Karpas-422 (cell line): ENCODE measurements around the gene ZSCAN5C. TPM values are rescaled to one million over a fixed set of nuclear protein-coding genes. Genes with fewer than 3 reads are reported as not detected.
"Not testable (repeated sequence)": the region's sequence is repeated elsewhere in the genome, so short reads cannot be mapped to it uniquely, and the experiment has no call there.

ENCODE experiments used
- DNase-seq: peaks from one replicate; pipeline ENCODE4 v3.0.0-alpha.2; 2015
- H2AFZ ChIP-seq: fragments of 200-600 bp; sonication (generic); 2 replicates; pipeline ENCODE4 v1.6.1; 2014; ENCODE audit warnings: antibody characterized with exemption, low read length, mixed read lengths
- H3K27ac ChIP-seq: fragments of 200-600 bp; sonication (generic); 2 replicates; pipeline ENCODE4 v1.5.1; 2014; ENCODE audit warnings: mild to moderate bottlenecking, low read length, moderate library complexity
- H3K27me3 ChIP-seq: fragments of 200-600 bp; sonication (generic); 2 replicates; pipeline ENCODE4 v1.6.1; 2014; ENCODE audit warnings: low read length, mixed read lengths
- H3K36me3 ChIP-seq: fragments of 200-600 bp; sonication (generic); 2 replicates; pipeline ENCODE4 v1.6.1; 2014; ENCODE audit warnings: low read length, mixed read lengths; ENCODE audit not compliant: insufficient read depth
- H3K4me1 ChIP-seq: fragments of 200-600 bp; sonication (generic); 2 replicates; pipeline ENCODE4 v1.6.1; 2014; ENCODE audit warnings: mild to moderate bottlenecking, low read length, mixed read lengths
- H3K4me2 ChIP-seq: fragments of 200-600 bp; sonication (generic); 2 replicates; pipeline ENCODE4 v1.6.1; 2014; ENCODE audit warnings: low read length, low read depth, mild to moderate bottlenecking; ENCODE audit not compliant: poor library complexity, severe bottlenecking
- H3K4me3 ChIP-seq: fragments of 200-600 bp; sonication (generic); 2 replicates; pipeline ENCODE4 v1.5.1; 2014; ENCODE audit warnings: mild to moderate bottlenecking, antibody characterized with exemption, low read length, mixed read lengths
- H3K79me2 ChIP-seq: fragments of 200-600 bp; sonication (generic); 2 replicates; pipeline ENCODE4 v1.6.1; 2014; ENCODE audit warnings: mild to moderate bottlenecking, low read length, mixed read lengths
- H3K9ac ChIP-seq: fragments of 200-600 bp; sonication (generic); 2 replicates; pipeline ENCODE4 v1.6.0; 2014; ENCODE audit warnings: low read length
- H3K9me2 ChIP-seq: fragments of 200-600 bp; sonication (generic), shearing (Covaris generic); replicated peaks from 2 replicates; pipeline ENCODE4 v1.6.0; 2014; ENCODE audit warnings: mild to moderate bottlenecking, low read length, moderate library complexity; ENCODE audit not compliant: insufficient read depth
- H3K9me3 ChIP-seq: fragments of 300-700, 200-600 bp; sonication (generic); 2 replicates; pipeline ENCODE4 v1.6.1; 2014; ENCODE audit warnings: low read length, mixed read lengths
- H4K20me1 ChIP-seq: fragments of 200-600 bp; sonication (generic); 2 replicates; pipeline ENCODE4 v1.6.1; 2014; ENCODE audit warnings: mild to moderate bottlenecking, antibody characterized with exemption, low read length, low read depth; ENCODE audit not compliant: insufficient read depth
- total RNA-seq: library from RNA; depleted of rRNA; stranded (reverse); fragments of >200 nt; shearing (Covaris generic); gene quantifications from 2 replicates; pipeline ENCODE4 v1.2.3, GENCODE V29; 2014; ENCODE audit warnings: low replicate concordance

The ZSCAN5C gene
- total RNA-seq, 1 experiment from 2014 or later = not detected

DNA sequence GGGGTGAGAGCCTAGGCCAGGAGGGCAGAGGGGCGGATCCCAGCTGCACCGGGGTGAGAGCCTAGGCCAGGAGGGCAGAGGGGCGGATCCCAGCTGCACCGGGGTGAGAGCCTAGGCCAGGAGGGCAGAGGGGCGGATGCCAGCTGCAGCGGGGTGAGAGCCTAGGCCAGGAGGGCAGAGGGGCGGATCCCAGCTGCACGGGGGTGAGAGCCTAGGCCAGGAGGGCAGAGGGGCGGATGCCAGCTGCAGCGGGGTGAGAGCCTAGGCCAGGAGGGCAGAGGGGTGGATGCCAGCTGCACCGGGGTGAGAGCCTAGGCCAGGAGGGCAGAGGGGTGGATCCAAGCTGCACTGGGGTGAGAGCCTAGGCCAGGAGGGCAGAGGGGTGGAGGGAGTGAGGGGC, 25.8 kb upstream of the ZSCAN5C start:
- not testable (repeated sequence) for H3K27me3 ChIP-seq, H2AFZ ChIP-seq, H3K36me3 ChIP-seq, DNase-seq, H4K20me1 ChIP-seq, H3K9ac ChIP-seq, H3K4me3 ChIP-seq, H3K27ac ChIP-seq, H3K4me2 ChIP-seq, H3K79me2 ChIP-seq, H3K9me3 ChIP-seq, H3K4me1 ChIP-seq, H3K9me2 ChIP-seq

DNA sequence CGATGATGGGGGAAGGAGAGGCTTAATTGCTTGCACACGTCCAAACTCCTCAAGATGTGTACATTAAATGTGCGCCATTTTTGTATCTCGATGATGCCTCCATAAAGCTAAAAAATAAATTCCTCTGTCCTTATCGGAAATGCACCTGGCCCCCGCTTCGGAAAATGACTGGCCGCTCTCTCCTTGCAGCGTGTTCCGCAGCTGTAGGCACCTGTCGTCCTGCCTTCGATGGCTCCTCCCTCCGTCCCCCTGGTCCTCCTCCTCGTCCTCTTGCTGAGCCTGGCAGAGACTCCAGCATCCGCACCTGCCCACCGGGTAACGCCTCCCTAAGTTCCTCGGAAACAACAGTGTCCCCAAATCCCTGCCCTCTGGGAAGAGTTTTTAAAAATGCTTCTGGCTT, 25.2 kb upstream of the ZSCAN5C start:
- Histone ChIP-seq H3K4me2 (no peak overlapping the region), H3K36me3 (no peaks in the 10 kb centered on the region), H3K27ac (no peak overlapping the region), H3K27me3 (no peaks in the 10 kb centered on the region), H3K9ac (no peak overlapping the region), H3K4me3 (no peak overlapping the region), H3K9me2 (no peaks in the 10 kb centered on the region), H3K9me3 (no peaks in the 10 kb centered on the region), H2AFZ (no peak overlapping the region), H3K4me1 (no peaks in the 10 kb centered on the region), H3K79me2 (no peaks in the 10 kb centered on the region), H4K20me1 (peaks cover 4% of the 10 kb centered on the region; the same call in 1 of the 2 replicates)
- no peak for DNase-seq

DNA sequence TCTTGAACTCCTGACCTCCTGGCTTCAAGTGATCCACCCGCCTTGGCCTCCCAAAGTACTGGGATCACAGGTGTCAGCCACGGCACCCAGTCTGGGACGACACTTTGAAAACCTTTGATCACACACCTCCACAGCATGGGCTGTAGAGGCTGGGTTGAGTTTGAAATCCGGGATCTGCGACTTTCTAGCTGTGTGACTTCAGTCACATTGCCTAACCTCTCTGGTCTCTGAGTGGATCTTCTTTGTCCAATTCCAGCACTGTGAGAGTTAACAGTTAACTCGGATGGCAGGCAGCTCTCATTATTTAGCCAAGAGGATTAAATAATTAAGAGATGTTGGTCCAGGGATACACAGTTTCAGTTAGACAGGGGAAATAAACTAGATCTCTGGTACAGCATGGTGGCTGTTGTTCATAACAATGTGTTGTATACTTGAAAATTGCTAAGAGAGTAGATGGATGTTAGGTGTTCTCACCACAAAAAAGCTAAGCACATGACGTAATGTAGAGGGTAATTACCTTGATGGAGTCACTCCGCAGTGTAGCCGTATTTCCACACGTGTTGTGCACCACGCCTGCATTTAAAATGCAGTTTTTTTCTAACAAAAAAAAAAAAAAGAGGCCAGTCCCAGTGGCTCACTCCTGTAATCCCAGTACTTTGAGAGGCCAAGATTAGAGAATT, 24.4 kb upstream of the ZSCAN5C start:
- Histone ChIP-seq H3K9me3 (no peaks in the 10 kb centered on the region), H2AFZ (no peak overlapping the region), H3K4me1 (no peaks in the 10 kb centered on the region), H3K4me3 (no peak overlapping the region), H3K79me2 (no peaks in the 10 kb centered on the region), H3K36me3 (no peaks in the 10 kb centered on the region), H3K4me2 (no peak overlapping the region), H3K9me2 (no peaks in the 10 kb centered on the region), H3K9ac (no peak overlapping the region), H3K27me3 (no peaks in the 10 kb centered on the region), H4K20me1 (peaks cover 4% of the 10 kb centered on the region; the same call in 1 of the 2 replicates), H3K27ac (no peak overlapping the region)
- no peak for DNase-seq

DNA sequence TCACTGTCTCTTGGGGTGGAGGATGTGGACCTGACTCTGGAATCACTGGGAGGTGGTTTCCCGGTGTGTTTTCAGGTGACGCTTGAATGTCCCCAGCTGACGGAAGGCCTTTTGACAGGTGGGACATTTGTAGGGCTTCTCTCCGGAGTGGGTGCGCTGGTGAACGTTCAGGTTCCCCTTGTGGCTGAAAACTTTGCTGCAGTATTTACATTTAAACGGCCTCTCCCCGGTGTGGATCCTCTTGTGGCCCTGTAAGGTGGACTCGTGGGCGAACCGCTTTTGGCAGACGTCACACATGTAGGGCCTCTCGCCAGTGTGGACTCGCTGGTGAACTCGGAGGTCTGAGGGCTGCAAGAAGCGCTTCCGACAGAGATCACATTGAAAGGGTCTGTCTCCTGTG, 12.3 kb upstream of the ZSCAN5C start:
- Histone ChIP-seq H3K9ac (no peak overlapping the region), H3K9me2 (no peaks in the 10 kb centered on the region)

DNA sequence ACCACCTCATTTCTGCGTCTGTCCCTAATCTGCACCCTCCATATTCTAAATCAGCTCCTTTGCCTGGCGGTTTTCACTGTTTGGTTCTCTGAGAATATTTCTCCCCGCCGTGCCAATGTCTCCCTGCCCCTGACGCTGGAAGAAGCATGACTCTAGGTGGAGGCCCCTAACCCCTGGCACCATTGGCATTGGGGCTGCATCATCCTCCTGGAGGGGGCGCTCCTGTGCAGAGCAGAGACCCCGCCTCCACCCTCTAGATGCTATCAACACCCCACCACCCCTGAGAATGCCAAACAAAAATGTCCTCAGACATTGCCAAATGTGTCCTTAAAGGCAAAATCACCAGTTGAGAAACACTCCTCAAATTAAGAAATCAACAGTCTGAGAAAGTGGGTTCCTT, 11.0 kb upstream of the ZSCAN5C start:
- Histone ChIP-seq H3K27ac (no peak overlapping the region), H3K27me3 (no peaks in the 10 kb centered on the region), H3K79me2 (no peaks in the 10 kb centered on the region), H3K9me3 (no peaks in the 10 kb centered on the region), H2AFZ (no peak overlapping the region), H3K4me2 (no peak overlapping the region), H3K4me1 (no peaks in the 10 kb centered on the region), H3K9me2 (no peaks in the 10 kb centered on the region), H3K9ac (no peak overlapping the region), H3K36me3 (no peaks in the 10 kb centered on the region), H3K4me3 (no peak overlapping the region), H4K20me1 (no peaks in the 10 kb centered on the region)
- DNase-seq = no peak

More for the DNA sequence above, 12.3 kb upstream of the ZSCAN5C start:
- H3K27me3 ChIP-seq = no peaks in the 10 kb centered on the region
- no peaks in the 10 kb centered on the region for H3K9me3 ChIP-seq
- no peaks in the 10 kb centered on the region for H3K79me2 ChIP-seq
- H3K4me2 ChIP-seq = no peak overlapping the region
- H3K4me3 ChIP-seq = no peak overlapping the region
- no peaks in the 10 kb centered on the region for H3K36me3 ChIP-seq
- H3K4me1 ChIP-seq = no peaks in the 10 kb centered on the region
- H3K27ac ChIP-seq = no peak overlapping the region
- no peak overlapping the region for H2AFZ ChIP-seq
- DNase-seq = no peak
- no peaks in the 10 kb centered on the region for H4K20me1 ChIP-seq

DNA sequence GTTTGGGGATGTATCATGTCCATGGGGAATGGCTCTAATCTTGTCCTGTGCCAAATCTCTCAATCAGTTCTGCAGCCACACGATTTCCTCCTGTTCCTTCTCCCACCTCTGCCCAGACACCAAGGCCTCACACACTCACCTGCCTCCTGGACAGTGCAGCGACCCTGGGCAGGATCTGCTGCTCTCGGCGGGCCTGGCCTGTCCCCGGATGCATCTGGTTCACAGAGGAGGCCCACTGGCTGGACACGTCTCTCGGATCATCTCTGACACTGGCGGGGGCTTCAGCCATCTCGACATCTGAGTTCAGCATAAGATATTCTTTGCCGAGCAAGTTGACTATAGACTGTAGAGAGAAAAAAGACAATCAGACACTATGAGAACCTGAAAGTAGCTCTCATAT, 10.4 kb upstream of the ZSCAN5C start:
- Histone ChIP-seq H3K4me2 (no peak overlapping the region), H3K27me3 (no peaks in the 10 kb centered on the region), H3K9ac (no peak overlapping the region), H3K27ac (no peak overlapping the region), H3K9me3 (no peaks in the 10 kb centered on the region), H4K20me1 (no peaks in the 10 kb centered on the region), H3K36me3 (no peaks in the 10 kb centered on the region), H3K4me1 (no peaks in the 10 kb centered on the region), H2AFZ (no peak overlapping the region), H3K9me2 (no peaks in the 10 kb centered on the region), H3K4me3 (no peak overlapping the region), H3K79me2 (no peaks in the 10 kb centered on the region)
- DNase-seq = no peak

DNA sequence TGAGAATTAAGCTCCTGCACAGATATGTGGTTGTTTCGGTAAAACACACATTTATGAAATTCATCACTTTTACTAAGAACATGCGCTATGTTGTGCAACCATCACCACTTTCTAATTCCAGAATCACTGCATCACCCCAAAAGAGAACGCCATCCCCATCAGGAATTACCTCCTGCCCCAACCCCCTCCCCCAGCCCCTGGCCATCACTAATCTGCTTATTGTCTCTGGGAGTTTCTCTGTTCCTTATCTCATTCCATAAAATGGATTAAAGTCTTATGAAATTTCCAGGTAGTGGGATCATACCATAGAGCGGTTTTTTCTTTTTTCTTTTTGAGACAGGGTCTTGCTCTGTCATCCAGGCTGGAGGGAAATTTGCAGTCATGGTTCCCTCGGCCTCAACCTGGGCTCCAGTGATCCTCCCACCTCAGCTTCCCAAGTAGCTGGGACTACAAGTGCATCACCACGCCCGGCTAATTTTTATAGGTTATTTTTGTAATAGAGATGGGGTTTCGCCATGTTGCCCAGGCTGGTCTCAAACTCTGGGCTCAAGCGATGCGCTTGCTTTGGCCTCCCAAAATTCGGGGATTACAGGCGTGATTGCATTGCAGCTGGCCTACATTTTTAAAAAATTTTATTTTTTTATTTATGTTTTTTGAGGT, 8.0 kb upstream of the ZSCAN5C start:
- no peak overlapping the region for H2AFZ ChIP-seq
- H4K20me1 ChIP-seq = no peaks in the 10 kb centered on the region
- H3K4me2 ChIP-seq = no peak overlapping the region
- H3K9me2 ChIP-seq = no peaks in the 10 kb centered on the region
- no peak for DNase-seq
- H3K79me2 ChIP-seq = no peaks in the 10 kb centered on the region
- H3K36me3 ChIP-seq = no peaks in the 10 kb centered on the region
- no peaks in the 10 kb centered on the region for H3K4me1 ChIP-seq
- no peaks in the 10 kb centered on the region for H3K27me3 ChIP-seq
- H3K9ac ChIP-seq = no peak overlapping the region
- no peak overlapping the region for H3K27ac ChIP-seq
- no peak overlapping the region for H3K4me3 ChIP-seq
- H3K9me3 ChIP-seq = no peaks in the 10 kb centered on the region

DNA sequence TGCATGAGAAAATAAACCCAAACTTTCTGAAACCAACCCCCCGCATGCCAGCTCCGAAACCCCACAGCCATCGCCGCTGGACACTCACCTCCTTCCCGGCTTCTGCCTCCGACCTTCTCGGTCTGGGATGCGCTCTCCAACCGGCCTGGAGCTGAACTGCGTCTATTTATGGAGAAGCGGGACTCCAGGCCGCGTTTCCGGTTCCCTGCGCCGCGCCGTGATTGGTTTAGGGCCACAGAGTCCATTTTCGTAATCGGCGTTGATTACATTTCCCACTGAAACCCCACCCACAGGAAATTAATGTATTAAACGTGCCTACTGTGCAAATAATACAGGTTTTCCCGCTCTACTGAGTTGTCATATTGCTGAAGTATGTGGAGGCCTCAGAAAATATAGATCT, 4.4 kb upstream of the ZSCAN5C start, which contains the start of gene ZSCAN5B:
Gene ZSCAN5B (minus strand): TSS at position 138 of the 400 bp plus-strand sequence. CDS start 4,731 bp downstream, outside the sequence.
- DNase-seq, H3K27me3 ChIP-seq, H3K79me2 ChIP-seq, H4K20me1 ChIP-seq, H3K9me3 ChIP-seq, H3K4me1 ChIP-seq, H3K36me3 ChIP-seq, H3K27ac ChIP-seq, H2AFZ ChIP-seq, H3K9ac ChIP-seq, H3K9me2 ChIP-seq, H3K4me2 ChIP-seq, H3K4me3 ChIP-seq: not testable (repeated sequence)
